Measurements from ENCODE around the gene ATRIP.

ATRIP gene

DNA sequence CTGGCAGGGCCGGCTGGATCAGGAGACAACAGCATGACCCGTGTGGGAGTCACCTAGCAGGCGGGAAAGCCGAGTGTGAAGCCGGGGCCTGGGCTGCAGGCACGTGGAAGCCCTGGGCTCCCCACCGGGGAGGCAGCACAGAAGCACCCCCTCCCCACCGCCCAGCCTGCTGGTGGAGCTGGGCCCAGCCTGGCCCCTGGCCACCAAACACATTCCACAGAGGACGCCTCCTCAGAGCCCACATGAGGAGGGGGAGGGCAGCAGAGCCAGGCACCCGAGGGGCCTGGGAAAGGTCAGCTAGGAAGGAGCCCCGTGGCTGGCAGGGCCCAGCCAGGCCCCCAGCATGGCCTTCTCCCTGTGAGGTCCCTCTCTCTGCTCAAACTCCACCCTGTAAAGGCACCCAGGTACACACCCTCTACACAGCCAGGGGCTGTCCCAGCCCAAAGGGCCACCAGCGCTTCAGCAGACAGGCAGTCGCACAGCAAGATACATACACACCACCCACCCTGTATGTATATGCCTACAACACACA lies 21.2 kb upstream of the ATRIP start:
- no peak for DNase-seq

- no peak for DNase-seq
Measured at GRCh38 chr3:48426401-48426909, 20.1 kb upstream of the ATRIP start.

DNA sequence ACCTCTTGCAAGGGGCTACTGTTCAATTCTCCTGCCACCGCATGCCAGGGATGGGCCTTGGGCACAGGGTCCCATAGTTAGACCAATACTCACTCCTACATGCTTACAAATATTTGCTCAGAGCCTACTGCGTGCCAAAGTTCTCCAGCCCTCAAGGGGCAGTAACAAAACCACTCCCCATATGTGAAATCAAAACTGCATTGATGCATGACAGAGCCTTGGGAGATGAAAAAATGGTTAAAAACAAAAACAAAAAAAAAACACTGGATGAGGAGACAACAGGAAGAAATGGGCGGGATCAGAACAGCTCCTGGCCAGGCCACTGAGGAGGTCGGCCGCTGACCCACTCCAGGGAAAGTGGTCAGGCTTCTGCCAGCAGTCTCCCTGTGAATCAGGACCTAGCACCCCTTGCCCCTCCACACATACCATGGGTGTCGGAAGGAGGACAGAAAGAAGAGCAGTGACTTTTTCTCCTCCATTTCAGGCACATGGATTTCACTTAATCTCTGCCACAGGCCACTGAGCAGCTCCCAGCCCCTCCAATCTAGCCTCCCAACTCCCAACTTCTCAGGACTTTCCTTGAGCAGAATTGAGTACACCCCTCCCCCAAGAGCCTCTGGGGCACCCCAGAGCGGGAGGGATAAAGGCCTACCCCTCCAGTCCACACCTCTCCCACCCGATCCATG lies 19.4 kb upstream of the ATRIP start:
- DNase-seq, result no peak

DNA sequence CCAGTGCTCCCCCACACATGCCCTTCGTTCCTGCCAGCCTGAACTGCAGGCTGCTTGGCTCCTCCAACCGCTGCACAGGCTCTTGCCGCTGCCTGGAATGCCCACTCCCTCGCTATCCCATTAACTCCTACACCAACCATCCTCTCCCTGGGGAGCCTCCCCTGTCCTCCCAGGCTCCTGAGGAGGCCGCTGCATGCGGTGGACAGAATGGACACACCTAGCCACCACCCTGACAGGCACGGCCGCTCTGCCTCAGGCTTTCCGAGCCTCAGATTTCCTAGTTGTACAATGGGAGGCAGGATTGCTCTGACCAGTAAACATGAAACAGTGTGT lies 18.9 kb upstream of the ATRIP start:
- DNase-seq, result no peak

GRCh38 chr3:48428088-48428571 lies 18.4 kb upstream of the ATRIP start:
- DNase-seq, result no peak

DNA sequence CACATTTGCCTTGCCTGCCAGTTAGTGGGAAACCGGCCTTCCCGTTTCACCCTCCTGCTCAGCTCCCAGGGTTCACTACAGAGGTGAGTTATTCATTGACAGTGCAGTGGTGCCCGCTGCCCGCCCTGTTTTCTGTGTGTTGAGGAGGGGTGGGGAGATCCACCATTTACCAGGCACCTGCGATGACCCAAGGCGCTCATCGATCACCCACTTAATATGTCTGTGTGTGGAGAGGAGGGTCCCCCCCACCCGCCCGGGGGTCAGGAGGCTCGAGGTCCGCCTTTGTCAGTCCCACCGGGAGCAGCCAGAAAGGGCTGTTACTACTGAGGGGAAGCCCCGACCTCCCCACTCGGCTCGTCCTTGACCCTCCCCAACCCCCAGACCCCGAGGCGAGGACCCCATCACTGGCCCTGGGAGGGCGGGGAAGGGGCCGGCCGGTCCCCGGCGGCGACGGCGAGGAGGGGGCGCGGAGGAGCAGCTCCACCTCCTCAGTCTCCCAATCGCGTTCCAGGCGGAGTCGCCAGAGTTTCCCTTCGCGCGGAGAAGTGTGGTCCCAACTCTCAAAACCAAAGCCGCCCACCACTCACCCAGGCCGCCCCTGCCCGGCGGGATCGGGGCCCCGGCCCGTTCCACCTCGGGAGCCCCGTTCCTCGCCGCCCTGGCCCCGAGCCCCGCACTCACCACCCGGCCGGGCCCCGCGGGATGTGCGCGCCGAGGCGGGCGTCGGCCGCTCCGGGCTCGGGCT lies 17.8 kb upstream of the ATRIP start:
- no peak for DNase-seq

GRCh38 chr3:48429317-48429959 lies 17.1 kb upstream of the ATRIP start:
- DNase-seq, result peak; percentile 43 to 81 (median 52)

- DNase-seq, result no peak
Measured at GRCh38 chr3:48429960-48430707, 16.4 kb upstream of the ATRIP start, which contains the start of gene PLXNB1. Gene PLXNB1 (minus strand): TSS chr3:48430086. CDS start chr3:48424611, 5,475 bp downstream.

DNA sequence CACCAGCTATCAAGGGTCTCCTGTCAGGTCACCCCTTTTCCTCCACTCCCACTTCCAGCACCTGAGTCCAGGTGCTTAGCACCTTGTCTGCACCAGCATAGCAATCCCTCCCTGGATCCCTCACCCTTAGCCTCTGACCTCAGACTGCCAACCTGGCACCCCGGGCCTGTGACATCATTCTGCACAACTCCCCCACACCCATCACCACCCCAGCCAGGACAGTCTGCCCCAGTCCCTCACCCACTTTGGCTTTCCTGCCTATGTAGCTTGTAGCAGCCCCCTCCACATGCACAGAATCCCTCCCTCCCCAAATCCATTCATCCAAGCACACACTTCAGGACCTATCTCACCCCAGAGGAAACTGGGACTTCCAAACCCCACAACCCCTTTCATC lies 15.8 kb upstream of the ATRIP start:
- no peak for DNase-seq

- DNase-seq, result no peak
Measured at GRCh38 chr3:48431224-48432029, 15.1 kb upstream of the ATRIP start.

DNA sequence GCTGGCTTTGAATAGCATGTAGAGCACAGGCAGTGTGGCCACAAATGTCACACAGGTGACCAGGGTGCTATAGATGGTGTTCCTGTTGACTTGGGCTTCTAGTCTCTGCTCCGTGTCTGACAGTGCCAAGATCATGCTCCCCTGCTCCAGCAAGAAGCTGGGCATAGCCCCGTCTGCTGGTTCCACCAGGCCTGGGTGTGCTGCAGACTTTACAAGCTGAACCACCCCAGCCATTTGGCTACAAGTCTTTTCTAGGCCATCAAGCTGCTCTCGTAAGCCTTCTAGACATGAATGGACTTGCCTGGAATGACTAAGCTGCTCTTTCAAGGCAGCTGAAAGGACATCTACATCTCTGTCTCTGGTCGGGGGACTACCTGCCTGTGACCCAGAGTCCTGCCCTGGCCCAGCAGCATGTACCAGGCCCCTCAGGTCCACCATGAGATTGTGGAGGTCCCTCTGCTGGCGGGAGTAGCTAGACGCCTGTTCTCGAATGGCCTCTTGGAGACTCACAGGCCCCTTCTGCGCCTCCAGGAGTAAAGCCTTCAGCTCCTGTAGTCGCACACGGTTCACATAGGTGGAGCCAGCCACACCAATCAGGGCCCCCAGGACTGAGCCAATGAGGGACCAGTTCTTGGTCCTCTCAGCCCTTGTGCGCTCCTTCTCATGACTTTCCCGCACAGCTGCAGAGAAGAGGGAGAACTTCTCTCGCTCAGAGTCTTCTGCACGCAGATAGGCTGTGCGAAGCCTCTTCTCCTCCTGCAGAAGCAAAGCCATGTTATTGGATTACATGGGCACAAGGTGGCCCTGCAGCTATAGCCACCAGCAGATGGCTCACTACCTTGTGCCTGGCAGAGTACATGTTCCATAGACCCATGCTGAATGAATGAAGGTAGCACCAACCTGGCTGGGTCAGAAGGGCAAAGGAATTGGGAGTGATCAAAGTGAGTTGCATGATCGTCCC lies 13.8 kb upstream of the ATRIP start:
- no peak for DNase-seq

- DNase-seq, result no peak
Measured at GRCh38 chr3:48433472-48434118, 12.9 kb upstream of the ATRIP start.

GRCh38 chr3:48434591-48435222 lies 11.8 kb upstream of the ATRIP start:
- DNase-seq, result no peak

GRCh38 chr3:48435223-48435595 lies 11.3 kb upstream of the ATRIP start:
- no peak for DNase-seq

- peak; percentile 85 to 90 (median 89) for DNase-seq
Measured at GRCh38 chr3:48435774-48436476, 10.6 kb upstream of the ATRIP start.

GRCh38 chr3:48436477-48436787 lies 10.1 kb upstream of the ATRIP start:
- DNase-seq, result no peak

GRCh38 chr3:48436855-48437254 lies 9.7 kb upstream of the ATRIP start:
- DNase-seq, result no peak

DNA sequence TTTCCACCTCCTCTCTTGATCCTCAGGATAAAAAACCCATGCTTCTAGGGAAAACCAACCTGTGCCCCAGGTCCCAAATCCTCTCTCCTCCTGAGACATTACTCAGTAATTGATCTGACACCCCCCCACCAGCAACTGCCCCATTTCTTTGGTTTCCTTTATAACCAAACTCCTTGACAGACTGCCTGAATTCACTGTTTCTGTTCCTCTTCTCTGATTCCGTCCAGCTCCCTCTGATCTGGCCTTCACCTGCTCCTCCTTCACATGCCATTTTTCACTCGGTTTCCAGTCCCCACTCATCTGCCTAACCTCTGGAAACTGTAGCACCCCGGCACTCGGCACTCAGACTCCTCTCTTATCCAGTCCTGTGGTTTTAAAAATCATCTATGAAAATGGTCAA lies 8.7 kb upstream of the ATRIP start:
- no peak for DNase-seq
